Endothelial cell of umbilical vein (primary cell): ENCODE data around the gene DCAF6. TPM values are rescaled to one million over a fixed set of nuclear protein-coding genes. Genes with fewer than 3 reads are reported as not detected.

Experiments
- BruUV-seq: library from RNA; stranded (reverse); fragments of 400-500 nt; replicated peaks from 2 replicates; lab custom pipeline; 2021; lab: Mats Ljungman, UMichigan
- CTCF ChIA-PET: fragments of 300-600, 350-600 bp; sonication (Branson Sonifier 250); formaldehyde crosslinking; loops from one replicate; lab custom pipeline; 2021; ENCODE audit warnings: antibody characterized with exemption, inconsistent platforms; lab: Charles Lee
- POLR2A ChIA-PET: fragments of 300-600, 350-600 bp; sonication (Branson Sonifier 250); formaldehyde crosslinking; loops from one replicate; lab custom pipeline; 2021; ENCODE audit warnings: antibody characterized with exemption, inconsistent platforms; lab: Charles Lee
- DNase-seq: peaks from one replicate; pipeline ENCODE4 v3.0.0-alpha.2; 2011; ENCODE audit warnings: low read depth, low spot score
- FAIRE-seq: peaks from 2 replicates; lab custom pipeline; 2011; peaks lifted over from hg19 to GRCh38; lab: Jason Lieb, UNC
- H2AFZ ChIP-seq: 2 replicates; pipeline ENCODE4 v1.6.0; 2012; ENCODE audit warnings: low read depth, low read length, control low read depth, inconsistent platforms
- H3K27ac ChIP-seq: 2 replicates; pipeline ENCODE4 v1.5.1; 2011; ENCODE audit warnings: low read depth, mild to moderate bottlenecking, control low read depth, low read length, moderate library complexity; ENCODE audit not compliant: insufficient read depth
- H3K27me3 ChIP-seq, 2 experiments: 2 replicates each; pipeline versions ENCODE4 v1.6.0 to v1.6.1; 2011; ENCODE audit warnings: low read length in 2 of 2, mixed read lengths in 1 of 2; ENCODE audit not compliant: control insufficient read depth in 2 of 2, insufficient read depth in 2 of 2
- H3K36me3 ChIP-seq, 2 experiments: 2 replicates in 1 of 2; 3 replicates in 1 of 2; pipeline ENCODE4 v1.5.1; 2011; ENCODE audit warnings: low read length in 2 of 2, mild to moderate bottlenecking in 1 of 2, moderate library complexity in 1 of 2; ENCODE audit not compliant: control insufficient read depth in 2 of 2, insufficient read depth in 2 of 2; ENCODE audit errors: extremely low read depth in 1 of 2
- H3K4me1 ChIP-seq: 3 replicates; pipeline ENCODE4 v1.5.1; 2011; ENCODE audit warnings: mild to moderate bottlenecking, low read length; ENCODE audit not compliant: control insufficient read depth, insufficient read depth; ENCODE audit errors: extremely low read depth
- H3K4me2 ChIP-seq: 2 replicates; pipeline ENCODE4 v1.6.1; 2011; ENCODE audit warnings: low read length, control low read depth, mixed read lengths; ENCODE audit not compliant: insufficient read depth
- H3K4me3 ChIP-seq, 3 experiments: fragments of 200-600 bp in 1 of 3; sonication (generic), shearing (Covaris generic) in 1 of 3; replicated peaks in 1 of 3; 2 replicates each; pipeline ENCODE4 v1.5.1; 2011 to 2016; ENCODE audit warnings: control low read depth in 3 of 3, low read length in 3 of 3, mild to moderate bottlenecking in 2 of 3, inconsistent platforms in 1 of 3, low read depth in 1 of 3, moderate library complexity in 1 of 3; ENCODE audit not compliant: insufficient read depth in 1 of 3
- H3K79me2 ChIP-seq: 2 replicates; pipeline ENCODE4 v1.6.0; 2012; ENCODE audit warnings: low read length, inconsistent platforms; ENCODE audit not compliant: control insufficient read depth, insufficient read depth
- H3K9ac ChIP-seq: replicated peaks from 2 replicates; pipeline ENCODE3; 2011; ENCODE audit warnings: low read length, control low read depth; ENCODE audit not compliant: insufficient read depth; ENCODE audit errors: extremely low read depth
- H3K9me1 ChIP-seq: replicated peaks from 3 replicates; pipeline ENCODE4 v1.6.0; 2011; ENCODE audit warnings: mild to moderate bottlenecking, low read length; ENCODE audit not compliant: control insufficient read depth, insufficient read depth; ENCODE audit errors: extremely low read depth
- H3K9me3 ChIP-seq: replicated peaks from 2 replicates; pipeline ENCODE4 v1.5.1; 2012; ENCODE audit warnings: low read length, inconsistent platforms; ENCODE audit not compliant: control insufficient read depth, insufficient read depth
- H4K20me1 ChIP-seq: replicated peaks from 2 replicates; pipeline ENCODE3; 2011; ENCODE audit warnings: mild to moderate bottlenecking, low read length; ENCODE audit not compliant: control insufficient read depth, insufficient read depth; ENCODE audit errors: extremely low read depth
- EZH2 ChIP-seq: IDR thresholded peaks from 2 replicates; pipeline ENCODE4 v1.6.1; 2012; ENCODE audit warnings: borderline replicate concordance, low read depth, mild to moderate bottlenecking, moderate library complexity, low read length, inconsistent platforms; ENCODE audit not compliant: severe bottlenecking
- FOS ChIP-seq: IDR thresholded peaks from 2 replicates; pipeline ENCODE4 v1.6.1; 2011; ENCODE audit warnings: mild to moderate bottlenecking, low read length, moderate library complexity, borderline replicate concordance; ENCODE audit not compliant: insufficient read depth
- GATA2 ChIP-seq: IDR thresholded peaks from 2 replicates; pipeline ENCODE4 v1.7.0; 2011; ENCODE audit warnings: low read depth, mild to moderate bottlenecking, moderate library complexity, mixed read lengths, low read length; ENCODE audit not compliant: insufficient read length, insufficient read depth
- JUN ChIP-seq: IDR thresholded peaks from 2 replicates; pipeline ENCODE4 v1.6.1; 2011; ENCODE audit warnings: borderline replicate concordance, low read depth; ENCODE audit not compliant: insufficient read length, insufficient read depth
- MYC ChIP-seq: IDR thresholded peaks from one replicate; pipeline ENCODE4 v1.6.1; 2011; ENCODE audit warnings: mild to moderate bottlenecking, low read depth, low read length
- POLR2A ChIP-seq: IDR thresholded peaks from 2 replicates; pipeline ENCODE4 v1.6.1; 2012; ENCODE audit warnings: low read depth, mild to moderate bottlenecking, control low read depth, low read length
- POLR2AphosphoS5 ChIP-seq: IDR thresholded peaks from 2 replicates; pipeline ENCODE4 v1.6.1; 2012; ENCODE audit warnings: low read depth, mild to moderate bottlenecking, control low read depth, low read length, moderate library complexity; ENCODE audit not compliant: insufficient read depth
- dilution Hi-C: fragments of 300-500 bp; cut with MboI; formaldehyde crosslinking; loops from one replicate; pipeline ENCODE4 v1.15.0; 2019; ENCODE audit warnings: low sequenced_read_pairs; ENCODE audit not compliant: extremely low pct_ligation_motif_present
- intact Hi-C: fragments of 100-400 bp; cut with micrococcal nuclease; formaldehyde crosslinking; loops from one replicate; pipeline ENCODE4 v1.10.0; 2022
- polyA plus RNA-seq, 4 experiments: library from polyadenylated mRNA; depleted of rRNA in 3 of 4; stranded (reverse) in 3 of 4; unstranded in 1 of 4; fragments of >200 nt; gene quantifications; 2 replicates each; pipeline versions ENCODE4 v1.2.1 to v1.2.3, GENCODE V29; 2011 to 2012; ENCODE audit warnings: missing spikeins in 1 of 4
- total RNA-seq: library from RNA; stranded (reverse); gene quantifications from 2 replicates; pipeline ENCODE4 v1.2.3, GENCODE V29; 2021
- TF ChIP-seq, protein P1 (sequence below): IDR thresholded peaks from 2 replicates; pipeline ENCODE4 v1.6.1; 2011; ENCODE audit not compliant: insufficient read depth, insufficient read length
- TF ChIP-seq, protein P2 (sequence below), 2 donors: IDR thresholded peaks; 1 replicate in 1 of 2; 2 replicates in 1 of 2; pipeline ENCODE4 v1.5.1; 2011; ENCODE audit warnings: low read length in 2 of 2, mild to moderate bottlenecking in 2 of 2, moderate library complexity in 2 of 2, control low read depth in 1 of 2, inconsistent platforms in 1 of 2, low read depth in 1 of 2; ENCODE audit not compliant: insufficient read depth in 1 of 2; ENCODE audit errors: extremely low read depth in 1 of 2

The DCAF6 gene
- total and polyA plus RNA-seq, 2 donors (not counting 3 experiments of a cell fraction or from before 2014, with no cell fraction given), result 28.6 to 39.4 TPM

DNA sequence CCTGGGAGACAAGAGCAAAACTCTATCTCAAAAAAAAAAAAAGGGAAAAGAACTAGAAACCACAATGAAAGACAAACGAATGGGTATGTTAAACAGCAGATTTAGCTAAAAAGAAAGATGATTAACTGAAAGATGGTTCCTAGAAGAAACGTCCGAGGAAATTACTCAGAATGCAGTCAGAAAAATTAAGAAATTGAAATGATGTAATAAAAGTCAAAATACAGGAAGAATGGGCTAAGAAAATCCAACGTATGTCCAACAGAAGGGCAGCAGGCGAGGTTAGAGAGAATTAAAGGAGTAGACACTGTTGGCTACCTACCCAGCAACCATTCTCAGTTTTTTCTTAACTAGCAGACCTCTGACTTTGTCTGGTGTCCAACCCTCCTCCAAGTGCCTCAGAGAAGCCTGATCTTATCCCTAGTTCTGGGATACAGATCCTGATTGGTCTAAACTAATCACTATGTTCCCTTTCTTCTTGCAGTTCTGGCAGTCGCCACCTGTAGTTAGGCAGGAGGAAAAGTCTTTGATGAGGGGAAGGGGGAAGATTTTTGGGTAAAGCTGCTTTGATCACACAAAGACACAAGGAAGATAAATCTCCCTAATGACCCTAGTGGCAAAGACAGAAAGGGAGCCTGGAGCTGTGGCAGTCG is 174.5 kb downstream of the DCAF6 start:
- dilution Hi-C loops (no loop called here), intact Hi-C loops (no loop called here)
- Histone ChIP-seq H3K27me3 (no peaks in the 10 kb centered on the region), H3K79me2 (no peaks in the 10 kb centered on the region), H3K9me1 (no peaks in the 10 kb centered on the region), H3K4me2 (no peak overlapping the region), H3K4me3 (no peak overlapping the region), H3K4me1 (peaks cover 4% of the 10 kb centered on the region), H2AFZ (no peak overlapping the region), H3K27ac (no peak overlapping the region), H3K9ac (no peak overlapping the region), H3K36me3 (no peaks in the 10 kb centered on the region), H3K9me3 (no peaks in the 10 kb centered on the region), H4K20me1 (no peaks in the 10 kb centered on the region)
- BruUV-seq, result no TSS peak
- DNase-seq (no peak), FAIRE-seq (no peak)
- TF ChIP-seq JUN, result no peak
- TF ChIP-seq, protein P1, sequence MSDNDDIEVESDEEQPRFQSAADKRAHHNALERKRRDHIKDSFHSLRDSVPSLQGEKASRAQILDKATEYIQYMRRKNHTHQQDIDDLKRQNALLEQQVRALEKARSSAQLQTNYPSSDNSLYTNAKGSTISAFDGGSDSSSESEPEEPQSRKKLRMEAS, result no peak
- TF ChIP-seq FOS, result no peak
- TF ChIP-seq, protein P2, sequence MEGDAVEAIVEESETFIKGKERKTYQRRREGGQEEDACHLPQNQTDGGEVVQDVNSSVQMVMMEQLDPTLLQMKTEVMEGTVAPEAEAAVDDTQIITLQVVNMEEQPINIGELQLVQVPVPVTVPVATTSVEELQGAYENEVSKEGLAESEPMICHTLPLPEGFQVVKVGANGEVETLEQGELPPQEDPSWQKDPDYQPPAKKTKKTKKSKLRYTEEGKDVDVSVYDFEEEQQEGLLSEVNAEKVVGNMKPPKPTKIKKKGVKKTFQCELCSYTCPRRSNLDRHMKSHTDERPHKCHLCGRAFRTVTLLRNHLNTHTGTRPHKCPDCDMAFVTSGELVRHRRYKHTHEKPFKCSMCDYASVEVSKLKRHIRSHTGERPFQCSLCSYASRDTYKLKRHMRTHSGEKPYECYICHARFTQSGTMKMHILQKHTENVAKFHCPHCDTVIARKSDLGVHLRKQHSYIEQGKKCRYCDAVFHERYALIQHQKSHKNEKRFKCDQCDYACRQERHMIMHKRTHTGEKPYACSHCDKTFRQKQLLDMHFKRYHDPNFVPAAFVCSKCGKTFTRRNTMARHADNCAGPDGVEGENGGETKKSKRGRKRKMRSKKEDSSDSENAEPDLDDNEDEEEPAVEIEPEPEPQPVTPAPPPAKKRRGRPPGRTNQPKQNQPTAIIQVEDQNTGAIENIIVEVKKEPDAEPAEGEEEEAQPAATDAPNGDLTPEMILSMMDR (IDR thresholded peaks at IDR 0.05; ENCODE audit: extremely low read depth in 1 of 2, insufficient read depth in 1 of 2, low read depth in 1 of 2, low read length in 2 of 2), result no peak
- no peak for TF ChIP-seq EZH2
- TF ChIP-seq MYC, result no peak
- no peak for TF ChIP-seq POLR2AphosphoS5
- TF ChIP-seq POLR2A, result no peak
- TF ChIP-seq GATA2, result no peak
- CTCF ChIA-PET, result interaction anchor here (0.8 kb wide), 2 partner anchors 29 kb away, joined by 3 read pairs; no protein-coding TSS in a partner anchor
- POLR2A ChIA-PET, result no interaction called here
